Bronchial epithelial cell (primary cell): ENCODE results near the gene FOXM1. TPM values are rescaled to one million over a fixed set of nuclear protein-coding genes. Genes with fewer than 3 reads are reported as not detected.

ENCODE experiments used
- DNase-seq: peaks from one replicate; pipeline ENCODE4 v3.0.0-alpha.2; 2010; ENCODE audit warnings: low read depth
- FAIRE-seq: peaks from 2 replicates; lab custom pipeline; 2011; peaks lifted over from hg19 to GRCh38; lab: Jason Lieb, UNC
- H3K27me3 ChIP-seq: 2 replicates; pipeline ENCODE4 v1.5.1; 2011; ENCODE audit warnings: low read length; ENCODE audit not compliant: control insufficient read depth, insufficient read depth
- H3K36me3 ChIP-seq: 2 replicates; pipeline ENCODE4 v1.5.1; 2011; ENCODE audit warnings: low read length; ENCODE audit not compliant: control insufficient read depth, insufficient read depth
- H3K4me3 ChIP-seq: 2 replicates; pipeline ENCODE4 v1.5.1; 2011; ENCODE audit warnings: mild to moderate bottlenecking, low read depth, low read length, control low read depth
- CTCF ChIP-seq: IDR thresholded peaks from 2 replicates; pipeline ENCODE4 v1.5.1; 2011; ENCODE audit warnings: mild to moderate bottlenecking, moderate library complexity, low read length, control low read depth, inconsistent platforms; ENCODE audit not compliant: insufficient read depth, severe bottlenecking
- total RNA-seq: library from RNA; depleted of rRNA; stranded (reverse); fragments of >200 nt; gene quantifications from 2 replicates; pipeline ENCODE4 v1.2.1, GENCODE V29; 2014

FOXM1 gene
- total RNA-seq, 1 donor from 2014 or later, result 0.79 TPM

DNA sequence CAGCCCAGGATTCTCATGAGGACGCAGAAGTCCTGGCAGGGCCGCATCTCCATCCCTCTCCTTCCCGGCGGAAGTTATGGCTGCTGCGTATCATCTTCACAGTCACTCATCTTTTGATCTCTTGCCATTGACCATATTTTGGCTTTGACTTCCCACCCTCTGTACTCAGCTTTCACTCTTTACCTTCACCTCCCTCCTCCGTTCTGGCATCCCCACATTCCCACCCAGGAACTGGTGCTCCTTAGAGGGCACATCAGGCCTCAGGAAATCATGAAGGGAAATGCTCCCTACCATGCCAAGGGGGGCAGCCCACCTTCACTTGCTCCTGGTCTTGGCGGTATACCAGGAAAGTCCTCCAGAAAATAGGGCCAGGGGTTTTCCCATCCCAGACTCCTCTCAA is 21.4 kb downstream of the FOXM1 start:
- Histone ChIP-seq H3K36me3 (peaks cover 9% of the 10 kb centered on the region), H3K27me3 (no peaks in the 10 kb centered on the region), H3K4me3 (no peak overlapping the region)
- no peak for DNase-seq
- peak; percentile 47 for FAIRE-seq
- TF ChIP-seq CTCF, result no peak

DNA sequence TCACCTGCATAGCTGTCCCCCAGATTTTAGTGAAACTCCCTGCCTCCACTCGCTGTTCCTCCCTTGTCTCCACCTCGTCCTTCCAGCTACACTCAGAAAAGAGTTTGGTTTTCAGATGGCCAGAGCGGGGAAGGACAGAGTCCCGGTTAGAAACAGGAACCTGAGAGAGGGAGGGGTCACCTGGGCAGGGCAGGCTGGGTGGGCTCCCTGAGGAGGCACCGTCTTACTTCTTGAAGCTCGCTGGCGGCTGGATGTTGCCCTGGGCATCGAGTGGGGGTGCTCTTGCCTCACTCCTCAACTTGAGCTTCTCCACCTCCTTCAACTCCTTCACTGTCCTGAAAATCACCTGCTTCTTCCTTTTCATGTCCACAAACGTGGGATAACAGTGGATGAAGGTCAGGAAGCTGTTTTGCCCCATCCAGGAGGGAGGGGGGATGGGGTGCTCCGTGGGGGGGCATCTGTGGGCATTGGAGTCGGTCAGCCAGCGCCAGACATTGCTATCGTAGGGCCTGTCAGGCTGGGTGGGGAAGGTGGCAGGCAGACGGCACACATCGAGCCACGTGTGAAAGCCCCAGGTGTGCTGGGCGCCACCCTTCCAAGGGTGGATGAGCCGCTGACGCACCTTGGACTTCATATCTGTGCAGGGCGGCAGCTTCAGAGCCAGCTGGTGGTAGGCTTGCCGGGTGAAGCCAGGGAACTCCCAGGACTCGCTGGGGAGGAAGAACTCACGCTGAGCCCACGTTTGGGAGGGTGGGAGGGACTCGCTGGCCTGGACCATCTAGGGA is 22.1 kb downstream of the FOXM1 start:
- H3K4me3 ChIP-seq, result no peak overlapping the region
- H3K27me3 ChIP-seq, result no peaks in the 10 kb centered on the region
- DNase-seq (no peak), FAIRE-seq (no peak)
- H3K36me3 ChIP-seq, result peaks cover 9% of the 10 kb centered on the region
- no peak for TF ChIP-seq CTCF

GRCh38 chr12:2853626-2854025 is 23.3 kb downstream of the FOXM1 start:
- Histone ChIP-seq H3K36me3 (peaks cover 7% of the 10 kb centered on the region), H3K4me3 (no peak overlapping the region), H3K27me3 (no peaks in the 10 kb centered on the region)
- DNase-seq (peak; percentile 52), FAIRE-seq (no peak)
- peak; percentile 93 for TF ChIP-seq CTCF

GRCh38 chr12:2851931-2852330 is 25.0 kb downstream of the FOXM1 start:
- no peak overlapping the region for H3K4me3 ChIP-seq
- TF ChIP-seq CTCF, result no peak
- DNase-seq (no peak), FAIRE-seq (no peak)
- H3K36me3 ChIP-seq, result no peaks in the 10 kb centered on the region
- H3K27me3 ChIP-seq, result no peaks in the 10 kb centered on the region

- Histone ChIP-seq H3K4me3 (no peak overlapping the region), H3K36me3 (peaks cover 2% of the 10 kb centered on the region), H3K27me3 (no peaks in the 10 kb centered on the region)
- TF ChIP-seq CTCF, result no peak
- DNase-seq (no peak), FAIRE-seq (no peak)
Measured at GRCh38 chr12:2845280-2845679, 31.7 kb downstream of the FOXM1 start.

DNA sequence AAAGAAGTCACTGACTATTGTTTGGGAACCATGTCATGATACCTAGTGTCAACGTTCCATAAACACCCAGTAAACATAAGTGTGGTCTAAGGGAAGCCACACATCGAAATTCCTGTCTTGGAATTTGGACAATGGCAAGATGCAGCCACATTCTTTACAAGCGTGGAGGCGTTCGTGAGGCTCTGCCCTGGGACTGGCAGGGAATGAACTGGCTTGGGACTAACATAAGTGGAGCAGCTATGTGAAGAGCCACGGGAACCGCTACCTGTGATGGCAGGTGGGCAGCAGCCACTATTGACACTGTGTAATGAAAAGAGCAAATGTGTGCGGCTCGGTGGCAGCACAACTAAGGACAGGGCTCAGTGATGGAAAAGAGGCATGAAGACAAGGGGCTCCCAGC is 32.2 kb downstream of the FOXM1 start:
- H3K27me3 ChIP-seq, result no peaks in the 10 kb centered on the region
- FAIRE-seq, result no peak
- H3K36me3 ChIP-seq, result peaks cover 2% of the 10 kb centered on the region
- DNase-seq, result no peak
- no peak for TF ChIP-seq CTCF
- H3K4me3 ChIP-seq, result no peak overlapping the region
